Fibroblast of lung (primary cell): ENCODE data around the gene HDAC6. TPM values are rescaled to one million over a fixed set of nuclear protein-coding genes. Genes with fewer than 3 reads are reported as not detected.

Experiments
- DNase-seq, 2 donors: peaks; one replicate each; pipeline versions ENCODE4 v3.0.0 to v3.0.0-alpha.2; 2010; ENCODE audit warnings: low read depth in 2 of 2
- H2AFZ ChIP-seq: 2 replicates; pipeline ENCODE4 v1.5.1; 2012; ENCODE audit warnings: low read length, control low read depth, inconsistent platforms
- H3K27ac ChIP-seq: 2 replicates; pipeline ENCODE4 v1.5.1; 2011; ENCODE audit warnings: low read length, control low read depth; ENCODE audit not compliant: insufficient read depth
- H3K27me3 ChIP-seq: 2 replicates; pipeline ENCODE4 v1.5.1; 2011; ENCODE audit warnings: mild to moderate bottlenecking, low read length; ENCODE audit not compliant: control insufficient read depth, insufficient read depth
- H3K36me3 ChIP-seq: 2 replicates; pipeline ENCODE4 v1.5.1; 2011; ENCODE audit warnings: low read length; ENCODE audit not compliant: control insufficient read depth, insufficient read depth
- H3K4me1 ChIP-seq: 2 replicates; pipeline ENCODE4 v1.5.1; 2011; ENCODE audit warnings: low read length; ENCODE audit not compliant: control insufficient read depth, insufficient read depth; ENCODE audit errors: extremely low read depth
- H3K4me2 ChIP-seq: 2 replicates; pipeline ENCODE4 v1.5.1; 2011; ENCODE audit warnings: low read length, control low read depth; ENCODE audit not compliant: insufficient read depth; ENCODE audit errors: extremely low read depth
- H3K4me3 ChIP-seq, 4 experiments: fragments of 200-600 bp in 1 of 4; sonication (generic) in 1 of 4; replicated peaks in 1 of 4; 2 replicates each; pipeline ENCODE4 v1.5.1; 2011 to 2016; ENCODE audit warnings: low read length in 4 of 4, low read depth in 3 of 4, mild to moderate bottlenecking in 3 of 4, control low read depth in 2 of 4, inconsistent platforms in 1 of 4, mixed read lengths in 1 of 4; ENCODE audit not compliant: insufficient read depth in 1 of 4; ENCODE audit errors: control extremely low read depth in 1 of 4
- H3K79me2 ChIP-seq: 2 replicates; pipeline ENCODE4 v1.5.1; 2012; ENCODE audit warnings: mild to moderate bottlenecking, low read length, inconsistent platforms; ENCODE audit not compliant: control insufficient read depth, insufficient read depth
- H3K9ac ChIP-seq: 2 replicates; pipeline ENCODE4 v1.5.1; 2011; ENCODE audit warnings: mild to moderate bottlenecking, low read length, control low read depth; ENCODE audit not compliant: insufficient read depth
- H3K9me3 ChIP-seq: 2 replicates; pipeline ENCODE4 v1.5.1; 2012; ENCODE audit warnings: low read depth, low read length; ENCODE audit not compliant: control insufficient read depth, insufficient read depth
- H4K20me1 ChIP-seq: 2 replicates; pipeline ENCODE4 v1.5.1; 2011; ENCODE audit warnings: low read length; ENCODE audit not compliant: control insufficient read depth, insufficient read depth; ENCODE audit errors: extremely low read depth
- CTCF ChIP-seq, 2 donors: IDR thresholded peaks in 1 of 2; conservative IDR thresholded peaks in 1 of 2; 1 replicate in 1 of 2; 2 replicates in 1 of 2; pipeline ENCODE4 v1.5.1; 2011 to 2012; ENCODE audit warnings: low read length in 2 of 2, control low read depth in 1 of 2, inconsistent platforms in 1 of 2, low read depth in 1 of 2, mild to moderate bottlenecking in 1 of 2
- EZH2 ChIP-seq: IDR thresholded peaks from 2 replicates; pipeline ENCODE4 v1.5.1; 2012; ENCODE audit warnings: low read length, control low read depth, mild to moderate bottlenecking; ENCODE audit errors: missing control alignments
- polyA plus RNA-seq, 2 donors: library from polyadenylated mRNA; depleted of rRNA in 1 of 2; stranded (reverse) in 1 of 2; unstranded in 1 of 2; fragments of >200 nt; gene quantifications; 2 replicates each; pipeline ENCODE4 v1.2.1, GENCODE V29; 2011 to 2012; ENCODE audit warnings: missing spikeins in 1 of 2
- total RNA-seq: library from RNA; depleted of rRNA; stranded (reverse); fragments of >200 nt; gene quantifications from 2 replicates; pipeline ENCODE4 v1.2.1, GENCODE V29; 2014

Gene HDAC6
- total and polyA plus RNA-seq, 2 donors (not counting 1 experiment from before 2014, with no cell fraction given): 20.0 to 32.5 TPM

DNA sequence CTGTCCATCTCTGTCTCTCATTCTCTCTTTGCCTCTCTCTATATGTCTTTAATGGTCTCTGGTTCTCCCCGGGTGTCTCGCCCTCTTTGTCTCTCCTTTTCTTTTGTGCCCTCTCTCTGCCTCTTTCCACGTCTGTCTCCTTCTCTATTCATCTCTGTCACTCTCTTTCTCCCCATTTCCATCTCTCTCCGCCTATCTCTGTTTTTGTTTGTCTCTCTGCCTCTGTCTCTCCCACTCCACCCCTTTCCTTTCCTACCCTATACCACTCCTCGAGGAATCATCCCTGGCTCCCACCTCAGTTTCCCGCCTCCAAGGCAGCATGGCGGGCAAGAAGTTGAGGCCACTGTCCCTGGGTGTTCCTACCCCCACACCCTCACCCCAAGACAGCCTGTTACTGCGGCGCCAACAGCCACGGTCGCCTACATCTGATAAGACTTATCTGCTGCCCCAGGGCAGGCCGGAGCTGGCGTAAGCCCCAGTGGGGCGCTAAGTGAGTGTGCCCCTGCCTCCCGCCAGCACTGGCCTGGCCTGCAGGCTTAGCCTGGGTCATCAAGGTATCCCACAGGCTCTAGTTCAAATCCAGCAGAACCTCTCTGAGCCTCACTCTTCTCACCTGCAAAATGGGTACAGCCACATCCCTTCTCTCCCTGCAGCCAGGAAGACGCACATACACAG lies 16.2 kb upstream of the HDAC6 start:
- no peaks in the 10 kb centered on the region for H4K20me1 ChIP-seq
- no peaks in the 10 kb centered on the region for H3K27me3 ChIP-seq
- no peak overlapping the region for H3K4me2 ChIP-seq
- no peak overlapping the region for H3K27ac ChIP-seq
- H3K9ac ChIP-seq: no peak overlapping the region
- H3K36me3 ChIP-seq: no peaks in the 10 kb centered on the region
- no peaks in the 10 kb centered on the region for H3K9me3 ChIP-seq
- no peak for DNase-seq
- H3K4me1 ChIP-seq: no peaks in the 10 kb centered on the region
- TF ChIP-seq CTCF (conservative IDR thresholded peaks at IDR 0.05 in 1 of 2, IDR thresholded peaks at IDR 0.05 in 1 of 2; ENCODE audit: low read depth in 1 of 2, low read length in 2 of 2) (no peak), EZH2 (no peak)
- H3K4me3 ChIP-seq: no peak overlapping the region
- H2AFZ ChIP-seq: no peak overlapping the region
- no peaks in the 10 kb centered on the region for H3K79me2 ChIP-seq

DNA sequence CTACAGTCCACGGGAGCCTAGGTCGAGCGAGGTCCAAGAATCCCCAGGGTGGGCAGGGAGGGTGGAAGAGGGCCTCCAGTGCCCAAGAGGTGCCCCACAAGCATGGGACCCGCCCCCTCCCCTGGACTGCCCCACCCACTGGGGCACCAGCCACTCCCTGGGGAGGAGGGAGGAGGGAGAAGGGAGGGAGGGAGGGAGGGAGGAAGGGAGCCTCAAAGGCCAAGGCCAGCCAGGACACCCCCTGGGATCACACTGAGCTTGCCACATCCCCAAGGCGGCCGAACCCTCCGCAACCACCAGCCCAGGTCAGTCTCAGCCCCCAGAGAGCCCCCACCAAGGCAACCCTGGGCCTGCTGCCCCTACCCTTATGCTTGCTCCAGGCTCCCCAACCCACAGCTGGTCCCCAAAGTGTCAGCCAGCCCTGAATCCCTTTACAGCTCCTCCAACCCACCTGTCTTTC lies 15.5 kb upstream of the HDAC6 start, which contains the start of gene GATA1:
GATA1 (plus strand) TSS at position 250 of the 460 bp plus-strand sequence. CDS start 4,520 bp downstream, outside the sequence.
- no peak within 1 kb of the TSS for H2AFZ ChIP-seq
- H4K20me1 ChIP-seq: no peaks in the 10 kb centered on the region
- no peaks in the 10 kb centered on the region for H3K79me2 ChIP-seq

More for the DNA sequence above, 15.5 kb upstream of the HDAC6 start, which contains the start of gene GATA1:
- no peaks in the 10 kb centered on the region for H3K36me3 ChIP-seq
- no peaks in the 10 kb centered on the region for H3K27me3 ChIP-seq
- H3K9me3 ChIP-seq: no peaks in the 10 kb centered on the region
- no peak within 1 kb of the TSS for H3K27ac ChIP-seq
- no peak for TF ChIP-seq CTCF (conservative IDR thresholded peaks at IDR 0.05 in 1 of 2, IDR thresholded peaks at IDR 0.05 in 1 of 2; ENCODE audit: low read depth in 1 of 2, low read length in 2 of 2)
- DNase-seq: no peak
- H3K4me1 ChIP-seq: no peaks in the 10 kb centered on the region
- no peak within 1 kb of the TSS for H3K4me3 ChIP-seq
- H3K4me2 ChIP-seq: no peak within 1 kb of the TSS
- no peak within 1 kb of the TSS for H3K9ac ChIP-seq
